Esophagus muscularis mucosa (tissue), 4 donors: Measurements from ENCODE around the gene FOXL2. TPM values are rescaled to one million over a fixed set of nuclear protein-coding genes. Genes with fewer than 3 reads are reported as not detected.

Experiments used
- DNase-seq: peaks from one replicate; pipeline ENCODE4 v3.0.0-alpha.2; 2017; ENCODE audit errors: extremely low spot score
- H3K27ac ChIP-seq, 4 donors: fragments of 200-600 bp; sonication (generic); replicated peaks in 1 of 4; 1 replicate in 3 of 4; 2 replicates in 1 of 4; pipeline ENCODE4 v1.5.1; 2016 to 2019; ENCODE audit warnings: mild to moderate bottlenecking in 1 of 4
- H3K27me3 ChIP-seq, 4 donors: fragments of 200-600 bp; sonication (generic); one replicate each; pipeline versions ENCODE4 v1.5.1 to v1.6.0; 2016 to 2019
- H3K36me3 ChIP-seq, 4 donors: fragments of 200-600 bp; sonication (generic); one replicate each; pipeline ENCODE4 v1.5.1; 2016 to 2019
- H3K4me1 ChIP-seq, 4 donors: fragments of 200-600 bp; sonication (generic); one replicate each; pipeline ENCODE4 v1.5.1; 2016 to 2019
- H3K4me3 ChIP-seq, 4 donors: fragments of 200-600 bp; sonication (generic); 1 replicate in 2 of 4; 2 replicates in 2 of 4; pipeline ENCODE4 v1.5.1; 2016 to 2019; ENCODE audit warnings: mild to moderate bottlenecking in 4 of 4, moderate library complexity in 1 of 4
- H3K9me3 ChIP-seq, 4 donors: fragments of 200-600 bp; sonication (generic); 1 replicate in 3 of 4; 2 replicates in 1 of 4; pipeline ENCODE4 v1.5.1; 2016 to 2019
- CTCF ChIP-seq, 3 experiments: fragments of 200-600 bp in 2 of 3; fragments of 450-650 bp in 1 of 3; sonication (generic) in 2 of 3; IDR thresholded peaks; one replicate each; pipeline ENCODE4 v1.5.1; 2017 to 2019; ENCODE audit warnings: antibody characterized with exemption in 3 of 3, mild to moderate bottlenecking in 2 of 3, moderate library complexity in 1 of 3
- EP300 ChIP-seq: sonication (generic); formaldehyde crosslinking; IDR thresholded peaks from one replicate; pipeline ENCODE4 v1.6.1; 2017; ENCODE audit warnings: antibody characterized with exemption
- POLR2A ChIP-seq: fragments of 450-650 bp; IDR thresholded peaks from one replicate; pipeline ENCODE4 v1.6.1; 2017; ENCODE audit warnings: antibody characterized with exemption, moderate library complexity, mild to moderate bottlenecking, low read depth
- POLR2AphosphoS5 ChIP-seq, 2 donors: sonication (generic); formaldehyde crosslinking; IDR thresholded peaks; one replicate each; pipeline ENCODE4 v1.6.1; 2017; ENCODE audit warnings: antibody characterized with exemption in 2 of 2
- WGBS: methylation state at CpG from one replicate; pipeline ENCODE4 v1.1.5; 2018; 5-methylcytosine and 5-hydroxymethylcytosine counted together
- intact Hi-C: fragments of 100-400 bp; cut with DNase I; formaldehyde crosslinking; loops from one replicate; pipeline ENCODE4 v1.15.1; 2023
- total RNA-seq, 4 donors: library from RNA; depleted of rRNA; stranded (reverse); fragments of >200 nt; gene quantifications; one replicate each; pipeline versions ENCODE4 v1.1.0 to v1.2.1, GENCODE V29; 2016

The FOXL2 gene
- under 1 TPM in 2 of 4 donors, not detected in 2; 0.17 to 0.26 TPM for total RNA-seq

- Histone ChIP-seq H3K4me3 (peak within 1 kb of the TSS; percentile 49 to 61 (median 55)), H3K9me3 (no peaks in the 10 kb centered on the region), H3K36me3 (no peaks in the 10 kb centered on the region), H3K27ac (no peak within 1 kb of the TSS), H3K4me1 (peaks cover 46 to 57% (median 52%) of the 10 kb centered on the region in 4 donors), H3K27me3 (peaks cover 15 to 100% (median 92%) of the 10 kb centered on the region in 4 donors)
- 3% methylated on average over 18 of the region's 78 CpGs for WGBS
- intact Hi-C loops, result no loop called here
- no peak for TF ChIP-seq CTCF (IDR thresholded peaks at IDR 0.05)
- no peak for TF ChIP-seq POLR2A
- no peak for TF ChIP-seq POLR2AphosphoS5 (IDR thresholded peaks at IDR 0.05)
- TF ChIP-seq EP300, result no peak
- no peak for DNase-seq
These were observed at the start of gene FOXL2, which contains the start of gene FOXL2NB for GRCh38 chr3:138946663-138947494. Gene FOXL2 (minus strand): TSS chr3:138947137. CDS start chr3:138946722, 415 bp downstream. Gene FOXL2NB (plus strand): TSS chr3:138947217. CDS start chr3:138947365, 148 bp downstream.

- no peaks in the 10 kb centered on the region for H3K4me1 ChIP-seq
- peaks cover 0 to 3% (median 0%) of the 10 kb centered on the region in 4 donors for H3K27me3 ChIP-seq
- peaks cover 0 to 9% (median 2%) of the 10 kb centered on the region in 4 donors for H3K9me3 ChIP-seq
- intact Hi-C loops, result no loop called here
- no peak overlapping the region for H3K4me3 ChIP-seq
- WGBS, result 82% methylated on average over 1 of the region's 1 CpG
- no peak for TF ChIP-seq CTCF (IDR thresholded peaks at IDR 0.05)
- TF ChIP-seq POLR2A, result no peak
- no peak for TF ChIP-seq POLR2AphosphoS5 (IDR thresholded peaks at IDR 0.05)
- TF ChIP-seq EP300, result no peak
- H3K36me3 ChIP-seq, result no peaks in the 10 kb centered on the region
- H3K27ac ChIP-seq, result no peak overlapping the region
- no peak for DNase-seq
These were observed 48.8 kb upstream of the FOXL2 start for GRCh38 chr3:138995706-138996105.

- Histone ChIP-seq H3K4me1 (no peaks in the 10 kb centered on the region), H3K9me3 (no peaks in the 10 kb centered on the region), H3K4me3 (no peak overlapping the region), H3K36me3 (no peaks in the 10 kb centered on the region), H3K27ac (no peak overlapping the region), H3K27me3 (no peaks in the 10 kb centered on the region)
- intact Hi-C loops, result no loop called here
- WGBS, result 78% methylated on average over 2 of the region's 2 CpGs
- DNase-seq, result peak; percentile 90
- TF ChIP-seq POLR2AphosphoS5 (IDR thresholded peaks at IDR 0.05) (no peak), POLR2A (no peak), CTCF (IDR thresholded peaks at IDR 0.05) (no peak), EP300 (no peak)
These were observed 40.2 kb upstream of the FOXL2 start for GRCh38 chr3:138987181-138987580.

- no peak for TF ChIP-seq CTCF (IDR thresholded peaks at IDR 0.05)
- TF ChIP-seq POLR2AphosphoS5 (IDR thresholded peaks at IDR 0.05), result no peak
- TF ChIP-seq POLR2A, result no peak
- no peak for TF ChIP-seq EP300
- 36% methylated on average over 4 of the region's 4 CpGs for WGBS
These were observed 39.0 kb upstream of the FOXL2 start for GRCh38 chr3:138985932-138986331.

More at GRCh38 chr3:138985932-138986331, 39.0 kb upstream of the FOXL2 start:
- no peaks in the 10 kb centered on the region for H3K4me1 ChIP-seq
- H3K4me3 ChIP-seq, result no peak overlapping the region
- H3K27me3 ChIP-seq, result no peaks in the 10 kb centered on the region
- no peaks in the 10 kb centered on the region for H3K9me3 ChIP-seq
- no peak overlapping the region for H3K27ac ChIP-seq
- intact Hi-C loops, result no loop called here
- no peak for DNase-seq
- H3K36me3 ChIP-seq, result no peaks in the 10 kb centered on the region
